ENCODE results near the gene ROBO1. TPM values are rescaled to one million over a fixed set of nuclear protein-coding genes. Genes with fewer than 3 reads are reported as not detected.

Gene ROBO1
- total RNA-seq, 1 donor = 88.5 TPM

DNA sequence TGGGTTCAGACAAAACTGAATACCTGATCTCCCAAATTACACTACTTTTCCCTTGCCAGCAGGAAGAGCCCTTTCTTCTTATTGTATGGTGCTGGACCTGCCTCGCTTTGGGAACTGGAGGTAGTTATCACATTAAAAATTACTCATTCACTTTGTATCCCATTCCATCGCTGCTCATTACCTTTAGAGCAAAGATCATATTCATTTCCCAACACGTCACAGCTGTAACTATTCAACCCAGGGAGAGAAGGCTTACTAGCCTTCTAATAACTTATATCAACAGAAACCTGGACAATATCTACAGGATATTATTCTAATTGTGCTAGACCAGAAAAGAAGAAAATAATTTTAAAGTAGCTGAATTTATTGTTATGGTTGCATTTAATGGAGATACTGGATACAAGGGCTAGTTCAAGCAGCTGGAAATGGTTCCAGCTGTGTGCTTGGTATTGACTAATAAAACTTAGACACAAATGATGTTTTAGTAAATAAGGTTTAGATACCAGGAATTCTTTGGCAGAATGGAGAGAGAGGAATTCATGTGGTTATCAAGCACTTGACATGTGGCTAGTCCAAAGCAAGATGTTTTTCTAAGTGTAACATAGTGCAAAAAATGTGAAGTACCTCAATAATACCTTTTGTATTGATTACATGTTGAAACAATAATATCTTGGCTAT, 656.3 kb downstream of the ROBO1 start:
- DNase-seq (ENCODE audit: low read depth) = peak; percentile 17
- TF ChIP-seq, protein P1, sequence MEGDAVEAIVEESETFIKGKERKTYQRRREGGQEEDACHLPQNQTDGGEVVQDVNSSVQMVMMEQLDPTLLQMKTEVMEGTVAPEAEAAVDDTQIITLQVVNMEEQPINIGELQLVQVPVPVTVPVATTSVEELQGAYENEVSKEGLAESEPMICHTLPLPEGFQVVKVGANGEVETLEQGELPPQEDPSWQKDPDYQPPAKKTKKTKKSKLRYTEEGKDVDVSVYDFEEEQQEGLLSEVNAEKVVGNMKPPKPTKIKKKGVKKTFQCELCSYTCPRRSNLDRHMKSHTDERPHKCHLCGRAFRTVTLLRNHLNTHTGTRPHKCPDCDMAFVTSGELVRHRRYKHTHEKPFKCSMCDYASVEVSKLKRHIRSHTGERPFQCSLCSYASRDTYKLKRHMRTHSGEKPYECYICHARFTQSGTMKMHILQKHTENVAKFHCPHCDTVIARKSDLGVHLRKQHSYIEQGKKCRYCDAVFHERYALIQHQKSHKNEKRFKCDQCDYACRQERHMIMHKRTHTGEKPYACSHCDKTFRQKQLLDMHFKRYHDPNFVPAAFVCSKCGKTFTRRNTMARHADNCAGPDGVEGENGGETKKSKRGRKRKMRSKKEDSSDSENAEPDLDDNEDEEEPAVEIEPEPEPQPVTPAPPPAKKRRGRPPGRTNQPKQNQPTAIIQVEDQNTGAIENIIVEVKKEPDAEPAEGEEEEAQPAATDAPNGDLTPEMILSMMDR (IDR thresholded peaks at IDR 0.05; ENCODE audit: insufficient read depth, low read depth, low read length) = no peak

DNA sequence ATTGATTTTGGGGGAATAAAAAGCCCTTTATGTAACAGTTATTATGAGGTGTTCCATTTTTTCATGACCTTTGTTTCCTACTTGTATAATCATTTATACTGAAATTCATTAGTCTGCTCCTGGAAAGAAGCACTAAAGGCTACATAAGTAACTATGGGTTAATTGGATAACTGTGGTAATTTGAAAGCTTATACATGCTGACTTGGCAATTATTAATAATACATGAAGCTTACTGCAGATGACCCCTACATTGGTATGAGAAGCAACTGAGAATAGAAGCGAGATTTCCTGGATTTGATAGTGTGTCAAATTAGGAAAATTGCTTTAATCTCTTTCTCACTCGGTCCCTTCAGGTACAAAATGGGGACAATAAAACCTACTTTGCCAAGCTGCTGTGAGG, 658.0 kb downstream of the ROBO1 start:
- TF ChIP-seq, protein P1 (IDR thresholded peaks at IDR 0.05; ENCODE audit: insufficient read depth, low read depth, low read length) = no peak

More for the DNA sequence above, 656.3 kb downstream of the ROBO1 start:
- H3K4me3 ChIP-seq (ENCODE audit: low read depth, low read length) = no peak overlapping the region

DNA sequence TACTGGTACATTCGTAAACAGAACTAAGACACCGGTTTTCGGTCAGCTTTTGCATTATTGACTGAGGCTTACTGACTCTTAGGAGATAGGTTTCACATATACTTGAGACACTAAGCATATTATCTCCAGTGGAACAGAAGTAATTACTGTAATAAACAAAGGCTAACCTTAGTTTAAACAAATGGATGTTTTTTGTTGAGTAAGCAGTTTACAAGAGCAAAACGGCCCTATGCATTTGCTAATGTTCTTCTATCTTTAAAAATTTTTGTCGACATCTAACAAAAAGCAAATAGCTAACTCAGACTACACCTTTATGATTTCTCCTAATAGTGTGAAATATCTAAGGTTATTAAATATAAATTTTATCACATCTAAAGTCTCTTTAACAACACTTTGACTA, 664.5 kb downstream of the ROBO1 start:
- DNase-seq (ENCODE audit: low read depth) = no peak
- no peak overlapping the region for H3K4me3 ChIP-seq (ENCODE audit: low read depth, low read length)
- TF ChIP-seq, protein P1 (IDR thresholded peaks at IDR 0.05; ENCODE audit: insufficient read depth, low read depth, low read length) = no peak

More for the DNA sequence above, 658.0 kb downstream of the ROBO1 start:
- DNase-seq (ENCODE audit: low read depth) = no peak
- H3K4me3 ChIP-seq (ENCODE audit: low read depth, low read length) = no peak overlapping the region

DNA sequence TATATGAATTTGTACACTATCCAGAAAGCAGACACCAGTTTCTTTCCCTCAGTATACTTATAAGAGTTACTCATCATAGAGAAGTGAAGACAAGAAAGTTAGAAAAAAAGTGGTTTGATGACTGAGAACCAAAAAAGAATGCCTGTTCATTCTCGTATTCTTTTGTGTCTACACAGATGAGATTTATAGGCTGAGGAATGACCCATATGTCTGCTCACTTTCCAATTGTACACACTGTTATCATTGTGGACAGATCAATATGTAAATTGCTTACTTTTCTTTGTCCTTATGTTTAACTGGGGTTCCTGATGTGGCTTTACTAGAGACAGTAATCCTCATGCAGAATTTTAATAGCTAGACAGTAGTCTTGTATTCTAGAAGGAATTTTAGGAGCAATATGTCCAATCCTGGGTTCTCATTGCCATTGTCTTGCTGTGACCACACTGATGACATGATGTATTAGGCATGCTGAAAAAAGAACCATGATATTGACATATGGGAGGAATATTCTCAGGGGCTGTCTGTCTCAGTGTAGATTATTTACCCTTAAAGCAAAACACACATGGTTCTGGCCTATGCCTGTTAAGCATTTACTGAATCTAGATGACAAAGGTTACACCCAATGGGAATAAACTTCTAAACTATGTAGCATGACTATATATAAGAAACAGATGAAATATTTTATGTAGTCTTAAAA, 669.7 kb downstream of the ROBO1 start:
- DNase-seq (ENCODE audit: low read depth) = no peak
- no peak overlapping the region for H3K4me3 ChIP-seq (ENCODE audit: low read depth, low read length)
- TF ChIP-seq, protein P1 (IDR thresholded peaks at IDR 0.05; ENCODE audit: insufficient read depth, low read depth, low read length) = no peak

DNA sequence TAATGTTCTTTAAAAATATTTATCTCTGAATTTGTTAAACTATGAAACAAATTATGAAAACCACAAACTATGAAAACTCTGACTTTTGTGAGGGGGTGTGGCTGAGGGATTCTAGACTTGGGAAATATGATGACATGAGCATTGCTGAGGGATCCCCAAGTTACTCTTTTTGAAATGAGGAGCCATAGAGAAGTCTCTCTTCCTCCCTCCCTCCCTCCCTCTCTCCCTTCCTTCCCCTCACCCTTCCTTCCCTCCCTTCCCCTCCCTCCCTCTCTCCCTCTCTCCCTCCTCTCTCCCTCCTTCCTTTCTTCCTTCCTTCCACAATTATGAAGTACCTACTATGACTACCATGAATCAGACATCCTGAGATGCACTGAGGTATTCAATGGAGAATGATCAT, 673.1 kb downstream of the ROBO1 start:
- no peak overlapping the region for H3K4me3 ChIP-seq (ENCODE audit: low read depth, low read length)
- DNase-seq (ENCODE audit: low read depth) = no peak
- TF ChIP-seq, protein P1 (IDR thresholded peaks at IDR 0.05; ENCODE audit: insufficient read depth, low read depth, low read length) = no peak

DNA sequence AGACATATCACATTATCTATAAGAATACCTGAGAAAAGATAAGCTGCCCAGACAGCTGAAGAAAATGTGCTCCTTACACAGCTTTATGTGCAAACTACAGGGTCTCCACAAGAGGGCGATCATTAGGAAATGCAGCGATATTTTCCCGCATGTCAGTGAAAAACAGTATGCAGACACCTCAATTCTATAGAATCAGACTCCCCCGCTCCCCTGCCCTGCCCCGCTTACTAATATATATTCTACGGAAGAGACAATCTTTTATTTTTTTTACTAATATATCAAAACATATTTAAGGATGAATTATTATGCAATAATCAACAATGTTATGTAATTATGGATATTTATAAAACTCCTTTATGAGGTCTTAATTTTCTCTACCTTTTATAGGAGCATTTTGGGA, 681.3 kb downstream of the ROBO1 start:
- H3K4me3 ChIP-seq (ENCODE audit: low read depth, low read length) = no peak overlapping the region
- TF ChIP-seq, protein P1 (IDR thresholded peaks at IDR 0.05; ENCODE audit: insufficient read depth, low read depth, low read length) = peak; percentile 77
- peak; percentile 56 for DNase-seq (ENCODE audit: low read depth)
